Lower leg skin (tissue), 3 donors: ENCODE data around the gene AKT2.

Source experiments
- CTCF ChIP-seq, 3 donors: fragments of 450-650 bp; IDR thresholded peaks; one replicate each; pipeline ENCODE4 v1.5.1; 2016; ENCODE audit warnings: antibody characterized with exemption in 3 of 3, mild to moderate bottlenecking in 3 of 3, moderate library complexity in 2 of 3
- POLR2A ChIP-seq, 2 donors: fragments of 450-650 bp; IDR thresholded peaks; one replicate each; pipeline ENCODE4 v1.6.1; 2016 to 2017; ENCODE audit warnings: antibody characterized with exemption in 2 of 2, mild to moderate bottlenecking in 1 of 2, moderate library complexity in 1 of 2

GRCh38 chr19:40304306-40304705, 19.2 kb upstream of the AKT2 start:
- TF ChIP-seq CTCF (IDR thresholded peaks at IDR 0.05) = no peak
- TF ChIP-seq POLR2A (IDR thresholded peaks at IDR 0.05) = no peak
